HEK293 (cell line): Measurements from ENCODE around the gene ATG2A.

Source experiments
- ZBTB1 ChIP-seq: fragments of 450-650 bp; formaldehyde crosslinking; IDR thresholded peaks from 2 replicates; pipeline ENCODE4 v1.5.1; 2016; ENCODE audit warnings: missing biosample characterization, missing genetic modification characterization
- ZNF558 ChIP-seq: fragments of 450-650 bp; formaldehyde crosslinking; IDR thresholded peaks from 2 replicates; pipeline ENCODE4 v1.5.1; 2016; ENCODE audit warnings: missing biosample characterization, missing genetic modification characterization
- ZSCAN30 ChIP-seq: fragments of 450-650 bp; IDR thresholded peaks from 2 replicates; pipeline ENCODE4 v1.5.1; 2018; ENCODE audit warnings: missing biosample characterization, mild to moderate bottlenecking, missing genetic modification characterization, moderate library complexity
- TF ChIP-seq, protein P1 (sequence below): fragments of 450-650 bp; formaldehyde crosslinking; IDR thresholded peaks from 2 replicates; pipeline ENCODE4 v1.5.1; 2016; ENCODE audit warnings: missing biosample characterization, missing genetic modification characterization
- TF ChIP-seq, protein P2 (sequence below): fragments of 450-650 bp; formaldehyde crosslinking; IDR thresholded peaks from 2 replicates; pipeline ENCODE4 v1.5.1; 2016; ENCODE audit warnings: missing biosample characterization, missing genetic modification characterization
- TF ChIP-seq, protein P3 (sequence below): fragments of 450-650 bp; formaldehyde crosslinking; IDR thresholded peaks from 2 replicates; pipeline ENCODE4 v1.5.1; 2017; ENCODE audit warnings: missing biosample characterization, missing genetic modification characterization

DNA sequence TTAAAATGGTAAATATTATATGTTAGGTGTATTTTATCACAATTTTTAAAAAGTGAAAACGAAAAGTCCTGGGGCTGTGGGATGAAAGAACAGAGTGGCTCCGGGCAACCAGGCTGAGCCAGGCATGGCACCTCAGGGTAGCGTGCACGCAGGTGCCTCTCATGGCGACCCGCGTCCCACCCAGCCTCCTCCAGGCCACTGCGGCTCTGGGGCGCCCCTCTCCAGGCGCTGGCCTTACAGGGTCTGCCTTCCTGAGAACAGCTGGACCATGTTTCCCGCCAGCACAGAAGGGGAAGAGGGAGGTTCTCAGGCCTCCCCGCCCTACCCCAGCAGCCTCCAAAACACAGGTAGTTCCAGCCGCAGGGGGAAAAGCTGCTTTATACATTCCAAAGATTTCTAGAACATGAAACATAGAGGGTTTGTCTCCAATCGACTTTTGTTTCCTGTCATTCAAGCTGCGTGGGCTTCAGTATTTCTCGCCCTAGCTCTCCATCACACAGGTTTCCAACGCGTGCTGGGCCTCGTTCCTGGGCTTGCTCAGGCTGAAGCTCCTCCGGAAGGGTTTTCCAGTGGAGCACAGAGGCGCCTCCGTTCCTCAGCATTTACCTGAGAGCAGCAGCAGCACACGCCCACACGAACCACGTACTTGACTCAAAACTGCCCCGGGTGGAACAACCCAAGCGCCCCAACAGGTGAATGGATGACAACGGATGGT is 49.1 kb downstream of the ATG2A start:
- TF ChIP-seq ZNF558 (tag by site-specific recombination) (no peak), ZBTB1 (tag by site-specific recombination) (no peak), ZSCAN30 (tag by site-specific recombination) (no peak)
- TF ChIP-seq, protein P1, sequence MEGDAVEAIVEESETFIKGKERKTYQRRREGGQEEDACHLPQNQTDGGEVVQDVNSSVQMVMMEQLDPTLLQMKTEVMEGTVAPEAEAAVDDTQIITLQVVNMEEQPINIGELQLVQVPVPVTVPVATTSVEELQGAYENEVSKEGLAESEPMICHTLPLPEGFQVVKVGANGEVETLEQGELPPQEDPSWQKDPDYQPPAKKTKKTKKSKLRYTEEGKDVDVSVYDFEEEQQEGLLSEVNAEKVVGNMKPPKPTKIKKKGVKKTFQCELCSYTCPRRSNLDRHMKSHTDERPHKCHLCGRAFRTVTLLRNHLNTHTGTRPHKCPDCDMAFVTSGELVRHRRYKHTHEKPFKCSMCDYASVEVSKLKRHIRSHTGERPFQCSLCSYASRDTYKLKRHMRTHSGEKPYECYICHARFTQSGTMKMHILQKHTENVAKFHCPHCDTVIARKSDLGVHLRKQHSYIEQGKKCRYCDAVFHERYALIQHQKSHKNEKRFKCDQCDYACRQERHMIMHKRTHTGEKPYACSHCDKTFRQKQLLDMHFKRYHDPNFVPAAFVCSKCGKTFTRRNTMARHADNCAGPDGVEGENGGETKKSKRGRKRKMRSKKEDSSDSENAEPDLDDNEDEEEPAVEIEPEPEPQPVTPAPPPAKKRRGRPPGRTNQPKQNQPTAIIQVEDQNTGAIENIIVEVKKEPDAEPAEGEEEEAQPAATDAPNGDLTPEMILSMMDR: no peak
- TF ChIP-seq, protein P2, sequence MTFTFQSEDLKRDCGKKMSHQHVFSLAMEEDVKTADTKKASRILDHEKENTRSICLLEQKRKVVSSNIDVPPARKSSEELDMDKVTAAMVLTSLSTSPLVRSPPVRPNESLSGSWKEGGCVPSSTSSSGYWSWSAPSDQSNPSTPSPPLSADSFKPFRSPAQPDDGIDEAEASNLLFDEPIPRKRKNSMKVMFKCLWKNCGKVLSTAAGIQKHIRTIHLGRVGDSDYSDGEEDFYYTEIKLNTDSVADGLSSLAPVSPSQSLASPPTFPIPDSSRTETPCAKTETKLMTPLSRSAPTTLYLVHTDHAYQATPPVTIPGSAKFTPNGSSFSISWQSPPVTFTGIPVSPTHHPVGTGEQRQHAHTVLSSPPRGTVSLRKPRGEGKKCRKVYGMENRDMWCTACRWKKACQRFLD (tag by site-specific recombination): no peak
- TF ChIP-seq, protein P3, sequence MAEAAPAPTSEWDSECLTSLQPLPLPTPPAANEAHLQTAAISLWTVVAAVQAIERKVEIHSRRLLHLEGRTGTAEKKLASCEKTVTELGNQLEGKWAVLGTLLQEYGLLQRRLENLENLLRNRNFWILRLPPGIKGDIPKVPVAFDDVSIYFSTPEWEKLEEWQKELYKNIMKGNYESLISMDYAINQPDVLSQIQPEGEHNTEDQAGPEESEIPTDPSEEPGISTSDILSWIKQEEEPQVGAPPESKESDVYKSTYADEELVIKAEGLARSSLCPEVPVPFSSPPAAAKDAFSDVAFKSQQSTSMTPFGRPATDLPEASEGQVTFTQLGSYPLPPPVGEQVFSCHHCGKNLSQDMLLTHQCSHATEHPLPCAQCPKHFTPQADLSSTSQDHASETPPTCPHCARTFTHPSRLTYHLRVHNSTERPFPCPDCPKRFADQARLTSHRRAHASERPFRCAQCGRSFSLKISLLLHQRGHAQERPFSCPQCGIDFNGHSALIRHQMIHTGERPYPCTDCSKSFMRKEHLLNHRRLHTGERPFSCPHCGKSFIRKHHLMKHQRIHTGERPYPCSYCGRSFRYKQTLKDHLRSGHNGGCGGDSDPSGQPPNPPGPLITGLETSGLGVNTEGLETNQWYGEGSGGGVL (tag by site-specific recombination): no peak
